NCI-H774 (cell line): ENCODE measurements around the gene RGL3.
"Not testable (repeated sequence)": the region's sequence is repeated elsewhere in the genome, so short reads cannot be mapped to it uniquely, and the experiment has no call there.

Experiments
- DNase-seq: peaks from one replicate; lab custom pipeline; 2025; lab: John Stamatoyannopoulos, UW

The RGL3 gene

GRCh38 chr19:11361771-11362731 lies 57.1 kb downstream of the RGL3 start:
- no peak for DNase-seq

GRCh38 chr19:11361037-11361770 lies 57.9 kb downstream of the RGL3 start:
- DNase-seq, result no peak

DNA sequence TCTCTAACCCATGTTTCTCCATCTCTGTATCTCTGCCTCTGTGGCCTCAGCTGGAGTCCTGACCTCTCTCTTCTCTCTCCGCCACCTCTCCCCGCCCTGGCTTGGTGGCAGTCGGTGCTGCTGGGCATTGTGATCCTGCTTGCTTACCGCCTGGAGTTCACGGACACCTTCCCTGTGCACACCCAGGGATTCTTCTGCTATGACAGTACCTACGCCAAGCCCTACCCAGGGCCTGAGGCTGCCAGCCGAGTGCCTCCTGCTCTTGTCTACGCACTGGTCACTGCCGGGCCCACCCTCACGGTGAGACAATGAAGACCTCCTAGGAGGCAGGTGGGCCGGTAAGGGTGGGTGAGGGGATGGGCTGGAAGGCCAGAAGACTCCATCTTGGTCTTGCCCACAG lies 59.7 kb downstream of the RGL3 start:
- DNase-seq, result no peak

DNA sequence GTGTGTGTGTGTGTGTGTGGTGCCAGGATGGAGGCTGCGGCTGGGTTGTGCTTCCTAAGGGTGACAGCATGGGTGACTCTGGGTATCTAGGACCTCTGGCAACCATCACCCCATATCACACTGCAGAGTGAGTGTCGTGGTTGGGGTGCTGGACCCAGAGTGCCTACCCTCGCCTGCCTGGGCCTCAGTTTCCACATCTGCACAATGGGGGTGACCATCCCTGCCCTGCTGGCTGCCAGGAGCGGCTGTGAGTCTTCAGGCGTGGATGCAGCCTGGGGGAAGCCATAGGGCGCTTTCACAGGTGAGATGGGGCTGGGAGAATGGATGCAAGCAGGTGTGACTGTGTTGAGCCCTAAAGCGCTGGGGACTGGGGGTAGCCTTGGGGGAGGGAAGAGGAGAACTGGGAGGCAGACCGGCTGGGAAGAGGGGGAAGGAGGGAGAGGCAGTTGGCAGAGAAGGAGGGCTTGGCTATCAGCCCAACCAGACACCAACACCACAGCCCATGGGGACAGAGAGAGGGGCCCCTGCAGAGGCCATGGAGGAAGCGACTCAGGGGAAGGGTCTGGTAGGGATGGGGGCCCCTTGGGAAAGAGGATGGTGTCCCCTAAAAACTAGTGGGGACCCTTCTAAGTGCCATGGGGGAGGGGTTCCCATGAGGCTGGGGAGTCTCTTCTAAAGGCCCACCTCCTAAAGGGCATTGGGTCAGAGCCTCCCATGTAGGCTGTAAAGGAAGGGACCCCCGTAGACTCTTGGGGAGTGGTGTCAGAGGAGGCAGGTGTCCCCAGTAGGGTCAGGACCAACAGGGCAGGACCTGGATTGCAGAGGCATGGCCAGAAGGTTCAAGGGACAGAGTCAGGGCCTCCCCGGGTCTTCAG lies 62.2 kb downstream of the RGL3 start:
- no peak for DNase-seq

GRCh38 chr19:11356074-11356397 lies 63.1 kb downstream of the RGL3 start:
- no peak for DNase-seq

- DNase-seq, result peak; percentile 86
Observed at GRCh38 chr19:11355160-11356073, 63.7 kb downstream of the RGL3 start, which contains the start of gene PLPPR2. PLPPR2 (plus strand) TSS chr19:11355432; CDS start chr19:11357674, 2,242 bp downstream.

DNA sequence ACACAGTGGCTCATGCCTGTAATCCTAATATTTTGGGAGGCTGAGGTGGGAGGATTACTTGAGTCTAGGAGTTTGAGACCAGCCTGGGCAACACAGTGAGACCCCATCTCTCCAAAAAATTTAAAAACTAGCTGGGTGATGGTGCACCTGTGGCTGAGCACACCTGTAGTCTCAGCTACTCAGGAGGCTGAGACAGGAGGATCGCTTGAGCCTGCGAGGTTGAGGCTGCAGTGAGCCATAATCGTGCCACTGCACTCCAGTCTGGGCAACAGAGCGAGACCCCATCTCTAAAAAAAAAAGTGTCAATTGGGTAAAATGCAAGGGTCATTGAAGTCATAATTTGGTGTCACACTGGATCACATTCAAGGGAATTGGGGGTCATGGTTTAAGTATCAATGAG lies 65.0 kb downstream of the RGL3 start:
- DNase-seq, result not testable (repeated sequence)

DNA sequence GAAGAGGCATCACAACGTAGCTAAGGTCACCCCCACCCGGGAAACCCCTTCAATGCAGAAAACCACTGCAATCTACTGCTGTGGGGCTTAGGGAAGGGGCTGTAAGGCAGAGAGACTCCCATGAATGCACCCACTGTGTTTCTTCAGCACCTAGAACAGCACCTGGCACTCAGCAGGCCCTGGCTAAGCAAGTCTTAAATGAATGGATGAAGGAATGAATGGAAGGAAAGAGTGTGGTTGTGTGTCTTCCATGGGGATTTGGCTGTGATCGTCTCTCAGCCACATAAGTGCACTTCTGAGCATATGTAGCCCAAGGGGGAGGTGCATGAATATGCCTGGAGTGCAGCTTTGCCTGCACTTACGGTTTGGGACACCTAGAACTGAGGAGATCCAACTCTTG lies 69.9 kb downstream of the RGL3 start:
- DNase-seq, result no peak

- no peak for DNase-seq
Observed at GRCh38 chr19:11347546-11348039, 71.5 kb downstream of the RGL3 start.

DNA sequence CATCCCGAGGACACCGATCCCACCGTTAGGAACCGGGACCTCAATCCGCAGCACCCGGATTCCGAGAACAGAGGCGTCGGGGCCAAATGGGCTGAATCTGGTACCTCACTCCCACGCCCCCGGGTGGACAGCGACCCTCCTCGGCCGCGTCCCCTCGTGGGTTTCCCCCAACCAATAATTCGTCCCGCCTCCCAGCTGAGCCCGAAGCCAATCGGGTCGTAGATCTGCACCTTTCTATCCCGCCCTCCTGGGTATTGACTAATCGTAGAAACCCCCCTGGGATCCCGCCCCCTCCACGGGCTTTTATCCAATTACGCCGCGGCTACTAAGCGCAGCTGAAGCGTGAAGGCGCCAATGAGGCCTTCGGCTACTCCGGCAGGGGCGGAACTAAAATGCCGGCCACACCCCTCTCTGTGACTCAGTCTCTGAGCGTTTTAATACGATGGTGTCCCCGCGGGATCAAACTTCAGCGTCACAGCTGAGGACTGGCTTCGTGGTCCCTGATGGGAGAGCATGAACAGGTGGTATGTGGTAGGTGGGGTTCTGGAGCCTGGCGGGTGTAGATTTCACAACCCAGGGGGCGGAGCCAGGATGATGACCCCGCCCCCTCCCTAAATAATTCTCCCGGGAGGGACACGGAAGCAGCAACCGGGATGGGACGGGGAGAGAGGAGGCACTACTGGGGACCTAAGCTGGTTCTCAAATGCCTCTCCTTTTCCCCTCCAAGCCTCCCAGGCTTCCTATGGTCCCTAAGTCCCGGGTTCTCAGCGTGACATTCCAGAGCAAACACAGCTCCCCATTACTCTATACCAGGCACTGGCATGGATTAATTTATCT lies 72.8 kb downstream of the RGL3 start, which contains the start of the genes CCDC159 and TMEM205:
CCDC159 (plus strand) TSS at position 416 of the 837 bp plus-strand sequence; CDS start at position 504, 88 bp downstream.
TMEM205 (minus strand) TSS at position 165 of the 837 bp plus-strand sequence. CDS start 649 bp downstream, outside the sequence.
- peak; percentile 99 for DNase-seq

DNA sequence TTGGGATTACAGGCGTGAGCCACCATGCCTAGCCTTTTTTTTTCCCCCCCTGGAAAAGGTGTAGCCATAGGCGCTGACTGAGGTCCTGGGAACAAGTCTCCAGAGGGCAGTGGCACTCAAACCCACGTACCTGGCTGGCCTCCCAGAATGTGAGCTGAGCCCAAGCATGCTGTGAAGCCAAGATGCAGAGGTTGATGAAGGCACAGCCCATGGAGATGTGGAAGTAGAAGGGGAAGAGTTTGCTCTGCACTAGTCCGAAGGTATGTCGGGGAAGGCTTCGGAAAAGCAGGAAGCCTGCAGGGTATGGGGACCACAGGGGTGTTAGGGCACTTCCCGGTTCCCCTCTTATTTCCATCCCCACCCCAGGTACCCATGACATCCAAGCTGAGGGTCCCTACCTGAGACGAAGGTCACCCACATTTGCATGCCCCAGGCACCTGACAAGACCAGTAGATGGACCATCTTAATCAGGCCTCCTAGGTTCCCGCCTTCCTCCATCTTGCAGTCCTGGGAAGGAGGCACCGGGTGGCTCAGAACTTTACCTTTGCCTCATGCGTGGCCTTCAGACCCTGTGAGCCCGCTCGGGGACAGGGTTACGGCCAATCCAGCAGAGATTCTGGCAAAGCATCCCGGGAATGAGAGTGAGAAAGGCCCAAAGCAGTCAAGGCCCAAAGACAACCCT lies 73.9 kb downstream of the RGL3 start:
- DNase-seq, result no peak
